Measurements from ENCODE around the gene AQP12A. TPM values are rescaled to one million over a fixed set of nuclear protein-coding genes. Genes with fewer than 3 reads are reported as not detected.

Gene AQP12A
- total and polyA plus RNA-seq, 2 donors (not counting 1 experiment from before 2014, with no cell fraction given), result not detected

DNA sequence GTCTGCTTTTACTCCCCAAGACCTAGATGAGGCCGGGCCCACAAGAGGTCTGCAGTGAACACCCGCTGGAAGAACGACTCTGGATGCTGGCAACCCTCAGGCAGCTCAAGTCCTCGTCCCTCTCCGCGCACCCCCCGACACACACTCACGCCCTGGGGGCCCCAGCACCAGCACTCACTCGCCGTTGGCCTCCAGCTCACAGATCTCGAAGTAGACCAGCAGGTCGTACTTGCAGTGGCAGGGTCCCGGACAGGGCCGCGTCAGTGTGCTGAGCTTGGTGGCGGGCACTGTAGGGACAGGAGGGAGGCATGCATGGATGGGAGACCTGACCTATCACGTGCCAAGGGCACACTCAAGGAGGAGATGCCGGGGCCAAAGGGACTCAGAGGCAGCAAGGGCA is 49.4 kb downstream of the AQP12A start:
- H2AFZ ChIP-seq (ENCODE audit: low read length), result no peak overlapping the region
- H3K79me2 ChIP-seq (ENCODE audit: control insufficient read depth, insufficient read depth, low read length), result no peaks in the 10 kb centered on the region
- no peak overlapping the region for H3K9ac ChIP-seq (ENCODE audit: insufficient read depth, low read length)
- no peaks in the 10 kb centered on the region for H4K20me1 ChIP-seq (ENCODE audit: control insufficient read depth, extremely low read depth, insufficient read depth, low read length)
- H3K4me1 ChIP-seq (ENCODE audit: control insufficient read depth, extremely low read depth, insufficient read depth, low read length), result no peaks in the 10 kb centered on the region
- no peaks in the 10 kb centered on the region for H3K36me3 ChIP-seq (ENCODE audit: control insufficient read depth, insufficient read depth, low read length)
- no peak overlapping the region for H3K4me2 ChIP-seq (ENCODE audit: extremely low read depth, insufficient read depth, low read length)
- no peaks in the 10 kb centered on the region for H3K9me3 ChIP-seq (ENCODE audit: control insufficient read depth, insufficient read depth, low read depth, low read length)
- no peak for TF ChIP-seq EZH2 (IDR thresholded peaks at IDR 0.05; ENCODE audit: low read length, missing control alignments)
- TF ChIP-seq, protein P1, sequence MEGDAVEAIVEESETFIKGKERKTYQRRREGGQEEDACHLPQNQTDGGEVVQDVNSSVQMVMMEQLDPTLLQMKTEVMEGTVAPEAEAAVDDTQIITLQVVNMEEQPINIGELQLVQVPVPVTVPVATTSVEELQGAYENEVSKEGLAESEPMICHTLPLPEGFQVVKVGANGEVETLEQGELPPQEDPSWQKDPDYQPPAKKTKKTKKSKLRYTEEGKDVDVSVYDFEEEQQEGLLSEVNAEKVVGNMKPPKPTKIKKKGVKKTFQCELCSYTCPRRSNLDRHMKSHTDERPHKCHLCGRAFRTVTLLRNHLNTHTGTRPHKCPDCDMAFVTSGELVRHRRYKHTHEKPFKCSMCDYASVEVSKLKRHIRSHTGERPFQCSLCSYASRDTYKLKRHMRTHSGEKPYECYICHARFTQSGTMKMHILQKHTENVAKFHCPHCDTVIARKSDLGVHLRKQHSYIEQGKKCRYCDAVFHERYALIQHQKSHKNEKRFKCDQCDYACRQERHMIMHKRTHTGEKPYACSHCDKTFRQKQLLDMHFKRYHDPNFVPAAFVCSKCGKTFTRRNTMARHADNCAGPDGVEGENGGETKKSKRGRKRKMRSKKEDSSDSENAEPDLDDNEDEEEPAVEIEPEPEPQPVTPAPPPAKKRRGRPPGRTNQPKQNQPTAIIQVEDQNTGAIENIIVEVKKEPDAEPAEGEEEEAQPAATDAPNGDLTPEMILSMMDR (conservative IDR thresholded peaks at IDR 0.05 in 1 of 2, IDR thresholded peaks at IDR 0.05 in 1 of 2; ENCODE audit: low read depth in 1 of 2, low read length in 2 of 2), result no peak
- no peaks in the 10 kb centered on the region for H3K27me3 ChIP-seq (ENCODE audit: control insufficient read depth, insufficient read depth, low read length)
- no peak overlapping the region for H3K4me3 ChIP-seq (replicated peaks in 1 of 4; ENCODE audit: control extremely low read depth in 1 of 4, insufficient read depth in 1 of 4, low read depth in 3 of 4, low read length in 4 of 4)
- no peak for DNase-seq (ENCODE audit: low read depth in 2 of 2)
- H3K27ac ChIP-seq (ENCODE audit: insufficient read depth, low read length), result no peak overlapping the region

DNA sequence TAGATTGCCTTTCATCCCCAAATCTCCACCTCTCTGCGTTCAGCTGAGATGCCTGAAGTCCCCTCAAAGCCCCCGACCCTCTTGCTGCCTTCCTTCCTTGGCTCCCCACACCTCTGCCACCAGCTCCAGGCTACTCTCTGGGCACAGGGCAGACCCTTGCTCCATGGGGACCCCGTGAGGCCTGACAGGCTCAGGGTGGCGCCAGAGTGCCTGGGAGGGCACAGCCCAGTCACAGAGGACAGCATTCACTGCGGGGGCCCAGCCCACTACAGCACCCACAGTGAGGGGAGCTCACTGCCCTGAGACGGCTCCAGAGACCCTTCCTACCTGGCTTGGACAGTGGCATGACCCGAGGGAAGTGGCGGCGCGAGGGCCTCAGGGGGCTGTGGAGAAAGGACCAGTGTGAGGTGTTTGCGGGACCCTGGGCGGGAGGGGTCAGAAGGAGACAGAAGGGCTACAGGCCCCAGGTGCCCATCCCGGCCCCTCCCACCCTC is 51.0 kb downstream of the AQP12A start:
- no peaks in the 10 kb centered on the region for H3K36me3 ChIP-seq (ENCODE audit: control insufficient read depth, insufficient read depth, low read length)
- TF ChIP-seq, protein P1 (conservative IDR thresholded peaks at IDR 0.05 in 1 of 2, IDR thresholded peaks at IDR 0.05 in 1 of 2; ENCODE audit: low read depth in 1 of 2, low read length in 2 of 2), result no peak
- no peak for TF ChIP-seq EZH2 (IDR thresholded peaks at IDR 0.05; ENCODE audit: low read length, missing control alignments)
- no peak overlapping the region for H3K27ac ChIP-seq (ENCODE audit: insufficient read depth, low read length)
- no peaks in the 10 kb centered on the region for H3K79me2 ChIP-seq (ENCODE audit: control insufficient read depth, insufficient read depth, low read length)
- no peaks in the 10 kb centered on the region for H3K4me1 ChIP-seq (ENCODE audit: control insufficient read depth, extremely low read depth, insufficient read depth, low read length)
- H3K4me2 ChIP-seq (ENCODE audit: extremely low read depth, insufficient read depth, low read length), result no peak overlapping the region
- H3K27me3 ChIP-seq (ENCODE audit: control insufficient read depth, insufficient read depth, low read length), result no peaks in the 10 kb centered on the region
- H3K4me3 ChIP-seq (replicated peaks in 1 of 4; ENCODE audit: control extremely low read depth in 1 of 4, insufficient read depth in 1 of 4, low read depth in 3 of 4, low read length in 4 of 4), result no peak overlapping the region
- no peak overlapping the region for H3K9ac ChIP-seq (ENCODE audit: insufficient read depth, low read length)
- H3K9me3 ChIP-seq (ENCODE audit: control insufficient read depth, insufficient read depth, low read depth, low read length), result no peaks in the 10 kb centered on the region
- H4K20me1 ChIP-seq (ENCODE audit: control insufficient read depth, extremely low read depth, insufficient read depth, low read length), result no peaks in the 10 kb centered on the region
- no peak for DNase-seq (ENCODE audit: low read depth in 2 of 2)
- H2AFZ ChIP-seq (ENCODE audit: low read length), result no peak overlapping the region

DNA sequence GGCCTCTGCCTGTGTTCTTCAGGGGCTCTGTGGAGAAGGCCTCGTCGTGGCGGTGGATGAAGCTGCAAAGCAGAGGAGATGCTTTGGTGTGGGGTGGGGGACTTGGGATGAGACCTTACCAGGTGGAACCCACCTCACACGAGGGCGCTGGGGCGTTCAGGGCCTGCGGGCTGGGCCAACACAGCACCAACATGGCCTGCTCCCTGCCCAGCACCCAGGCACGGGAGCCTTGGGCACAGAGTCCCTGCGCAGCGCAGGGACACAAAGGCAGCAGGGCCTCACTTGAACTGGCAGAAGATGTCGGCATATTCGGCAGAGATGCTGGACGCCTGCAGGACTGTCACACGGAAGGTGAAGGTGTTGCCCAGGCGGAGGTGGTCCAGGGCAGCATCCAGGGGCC is 53.8 kb downstream of the AQP12A start:
- H2AFZ ChIP-seq (ENCODE audit: low read length), result no peak overlapping the region
- no peaks in the 10 kb centered on the region for H3K27me3 ChIP-seq (ENCODE audit: control insufficient read depth, insufficient read depth, low read length)
- no peaks in the 10 kb centered on the region for H3K4me1 ChIP-seq (ENCODE audit: control insufficient read depth, extremely low read depth, insufficient read depth, low read length)
- no peak for DNase-seq (ENCODE audit: low read depth in 2 of 2)
- H3K36me3 ChIP-seq (ENCODE audit: control insufficient read depth, insufficient read depth, low read length), result no peaks in the 10 kb centered on the region
- H3K27ac ChIP-seq (ENCODE audit: insufficient read depth, low read length), result no peak overlapping the region
- H3K9ac ChIP-seq (ENCODE audit: insufficient read depth, low read length), result no peak overlapping the region
- no peak overlapping the region for H3K4me3 ChIP-seq (replicated peaks in 1 of 4; ENCODE audit: control extremely low read depth in 1 of 4, insufficient read depth in 1 of 4, low read depth in 3 of 4, low read length in 4 of 4)
- no peaks in the 10 kb centered on the region for H3K9me3 ChIP-seq (ENCODE audit: control insufficient read depth, insufficient read depth, low read depth, low read length)
- TF ChIP-seq, protein P1 (conservative IDR thresholded peaks at IDR 0.05 in 1 of 2, IDR thresholded peaks at IDR 0.05 in 1 of 2; ENCODE audit: low read depth in 1 of 2, low read length in 2 of 2), result no peak
- TF ChIP-seq EZH2 (IDR thresholded peaks at IDR 0.05; ENCODE audit: low read length, missing control alignments), result no peak
- H3K79me2 ChIP-seq (ENCODE audit: control insufficient read depth, insufficient read depth, low read length), result no peaks in the 10 kb centered on the region
- H3K4me2 ChIP-seq (ENCODE audit: extremely low read depth, insufficient read depth, low read length), result no peak overlapping the region
- no peaks in the 10 kb centered on the region for H4K20me1 ChIP-seq (ENCODE audit: control insufficient read depth, extremely low read depth, insufficient read depth, low read length)
